Measurements from ENCODE around the gene STK24. TPM values are rescaled to one million over a fixed set of nuclear protein-coding genes. Genes with fewer than 3 reads are reported as not detected.

STK24 gene
- total and polyA plus RNA-seq, 2 of the 4 experiments (the other 2 are of a cell fraction), result 29.2 to 43.4 TPM

GRCh38 chr13:98478189-98479129 lies 98.4 kb downstream of the STK24 start:
- Histone ChIP-seq H3K18ac (ENCODE audit: low read depth, low read length) (no peak overlapping the region), H3K79me1 (ENCODE audit: low read depth in 1 of 2, low read length in 2 of 2) (peaks cover 29 to 90% of the 10 kb centered on the region in 2 experiments), H2BK20ac (ENCODE audit: low read depth, low read length) (peak overlapping the region; percentile 24; the same call in 1 of the 2 replicates), H2AK9ac (replicated peaks; ENCODE audit: low read depth, low read length, poor library complexity) (peak overlapping the region; percentile 73), H3K4me2 (ENCODE audit: low read depth, low read length) (no peak overlapping the region), H2AK5ac (ENCODE audit: low read depth, low read length) (peak overlapping the region; percentile 73), H3K27me3 (ENCODE audit: control insufficient read depth, insufficient read depth, low read length) (no peaks in the 10 kb centered on the region), H2BK15ac (ENCODE audit: low read depth, low read length) (no peak overlapping the region), H2BK120ac (ENCODE audit: low read depth, low read length) (no peak overlapping the region; the same call in none of the 2 replicates), H3K4ac (ENCODE audit: low read depth, low read length) (peak overlapping the region; percentile 36), H2AFZ (replicated peaks; ENCODE audit: low read length, poor library complexity) (peak overlapping the region; percentile 40), H3K9ac (ENCODE audit: low read depth, low read length) (no peak overlapping the region), H4K20me1 (ENCODE audit: insufficient read depth, low read length) (peaks cover 43% of the 10 kb centered on the region), H3K9me3 (ENCODE audit: control insufficient read depth, insufficient read depth, low read length) (no peaks in the 10 kb centered on the region), H4K8ac (ENCODE audit: low read depth in 2 of 2, low read length in 2 of 2) (peak overlapping the region in 1 of 2 experiments; percentile 35; a peak in 1 of 4 replicates), H3K36me3 (ENCODE audit: control insufficient read depth, insufficient read depth, low read length) (peaks cover 19% of the 10 kb centered on the region), H3K27ac (ENCODE audit: insufficient read depth, low read length) (no peak overlapping the region), H3K9me1 (ENCODE audit: insufficient read depth, low read length) (peaks cover 37% of the 10 kb centered on the region), H3K56ac (ENCODE audit: extremely low read depth, insufficient read depth, low read length) (no peak overlapping the region), H3K23ac (ENCODE audit: low read depth, low read length) (peak overlapping the region; percentile 24), H3K14ac (replicated peaks; ENCODE audit: low read depth, low read length) (peak overlapping the region; percentile 72), H4K91ac (ENCODE audit: insufficient read depth, low read depth, low read length) (peak overlapping the region; percentile 23; the same call in 1 of the 2 replicates), H4K5ac (ENCODE audit: low read depth, low read length) (no peak overlapping the region), H3K4me3 (ENCODE audit: insufficient read depth, low read depth, low read length) (no peak overlapping the region), H3K4me1 (ENCODE audit: control insufficient read depth, insufficient read depth, low read length) (peaks cover 28% of the 10 kb centered on the region), H2BK5ac (ENCODE audit: low read depth, low read length, poor library complexity, severe bottlenecking) (no peak overlapping the region)
- 67% methylated on average over 1 of the region's 16 CpGs; no CpG with 5 or more reads in 1 of the 2 experiments for WGBS, 2 experiments (ENCODE audit: extremely low coverage in 2 of 2, insufficient read length in 1 of 2)
- TF ChIP-seq USF2 (IDR thresholded peaks at IDR 0.05; ENCODE audit: low read depth, low read length), result peak; percentile 30; the same call in 1 of the 2 replicates
- no peak for TF ChIP-seq MAZ (IDR thresholded peaks at IDR 0.05; ENCODE audit: borderline replicate concordance, low read depth, low read length)
- intact Hi-C loops (cut with micrococcal nuclease) (no loop called here), in situ Hi-C loops (cut with MboI; ENCODE audit: low sequenced_read_pairs) (no loop called here), dilution Hi-C loops (cut with HindIII; ENCODE audit: low sequenced_read_pairs, unreplicated experiment) (no loop called here)
- BruUV-seq (replicated peaks), result no TSS peak
- no peak for ATAC-seq (ENCODE audit: low read depth)
- ChIA-PET POLR2A (ENCODE audit: unreplicated experiment) (interaction anchor here (0.6 kb wide), 1 partner anchor 24 kb away, joined by 4 read pairs; no protein-coding TSS in a partner anchor), CTCF (no interaction called here)
- peak; percentile 36 for DNase-seq
